Measurements from ENCODE around the gene GRIP1.

The GRIP1 gene

DNA sequence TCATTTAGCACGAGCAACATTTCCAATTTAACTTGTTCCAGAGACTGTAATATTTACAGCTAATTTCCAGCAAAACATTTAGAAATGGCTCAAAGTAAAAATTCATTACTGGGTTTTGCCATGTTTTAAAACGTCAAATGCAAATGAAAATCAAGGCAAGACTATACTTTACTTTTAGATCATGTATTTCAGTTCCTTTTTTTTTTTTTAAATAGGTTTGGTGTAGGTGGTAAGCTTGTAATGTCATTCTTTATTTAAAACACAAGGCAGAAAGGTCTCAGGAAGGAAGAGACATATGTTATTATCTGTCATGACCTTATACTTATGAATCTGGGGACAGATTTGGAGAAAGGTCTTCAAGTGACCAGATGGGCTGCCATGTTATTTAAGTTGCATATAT, 54.1 kb downstream of the GRIP1 start:
- TF ChIP-seq, protein P1, sequence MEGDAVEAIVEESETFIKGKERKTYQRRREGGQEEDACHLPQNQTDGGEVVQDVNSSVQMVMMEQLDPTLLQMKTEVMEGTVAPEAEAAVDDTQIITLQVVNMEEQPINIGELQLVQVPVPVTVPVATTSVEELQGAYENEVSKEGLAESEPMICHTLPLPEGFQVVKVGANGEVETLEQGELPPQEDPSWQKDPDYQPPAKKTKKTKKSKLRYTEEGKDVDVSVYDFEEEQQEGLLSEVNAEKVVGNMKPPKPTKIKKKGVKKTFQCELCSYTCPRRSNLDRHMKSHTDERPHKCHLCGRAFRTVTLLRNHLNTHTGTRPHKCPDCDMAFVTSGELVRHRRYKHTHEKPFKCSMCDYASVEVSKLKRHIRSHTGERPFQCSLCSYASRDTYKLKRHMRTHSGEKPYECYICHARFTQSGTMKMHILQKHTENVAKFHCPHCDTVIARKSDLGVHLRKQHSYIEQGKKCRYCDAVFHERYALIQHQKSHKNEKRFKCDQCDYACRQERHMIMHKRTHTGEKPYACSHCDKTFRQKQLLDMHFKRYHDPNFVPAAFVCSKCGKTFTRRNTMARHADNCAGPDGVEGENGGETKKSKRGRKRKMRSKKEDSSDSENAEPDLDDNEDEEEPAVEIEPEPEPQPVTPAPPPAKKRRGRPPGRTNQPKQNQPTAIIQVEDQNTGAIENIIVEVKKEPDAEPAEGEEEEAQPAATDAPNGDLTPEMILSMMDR (IDR thresholded peaks at IDR 0.05), result no peak

DNA sequence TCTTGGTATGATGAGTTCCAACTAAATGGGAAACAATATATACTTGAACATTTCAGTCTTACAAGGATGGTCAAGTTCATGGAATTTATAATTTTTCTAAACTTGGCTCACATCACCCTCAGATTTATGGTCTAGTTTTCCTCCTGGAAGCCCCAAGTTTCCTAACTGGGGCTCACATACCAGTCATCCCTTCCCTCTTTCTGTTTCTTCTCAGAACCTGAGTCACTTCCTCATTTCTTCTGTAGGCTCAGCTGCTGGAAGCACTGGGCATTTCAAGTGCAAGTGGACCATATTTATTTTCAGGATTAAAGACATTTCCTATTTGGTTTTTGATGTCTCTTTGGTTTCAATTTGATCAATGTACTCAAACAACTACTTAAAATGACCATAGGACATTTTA, 55.4 kb downstream of the GRIP1 start:
- TF ChIP-seq, protein P1 (IDR thresholded peaks at IDR 0.05), result no peak

DNA sequence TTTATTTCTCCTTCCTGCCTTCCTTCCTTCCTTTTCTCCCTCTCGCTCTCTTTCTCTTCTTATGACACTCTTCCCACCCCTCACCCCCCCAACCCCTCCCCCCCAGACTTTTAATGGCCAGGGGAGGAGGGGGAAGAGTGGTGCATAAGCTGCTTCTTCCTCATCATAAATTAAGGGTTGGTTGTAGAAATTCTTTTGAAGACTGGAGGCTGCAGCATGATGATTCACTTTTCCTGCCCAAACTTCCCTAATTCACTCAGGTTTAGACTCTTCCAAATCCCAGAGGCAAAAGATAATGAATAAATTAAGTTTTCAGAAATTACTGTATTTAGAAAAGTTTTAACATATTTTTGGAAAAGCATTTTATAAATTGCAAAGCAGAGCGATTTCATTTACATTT, 58.2 kb downstream of the GRIP1 start:
- TF ChIP-seq, protein P1 (IDR thresholded peaks at IDR 0.05), result no peak

DNA sequence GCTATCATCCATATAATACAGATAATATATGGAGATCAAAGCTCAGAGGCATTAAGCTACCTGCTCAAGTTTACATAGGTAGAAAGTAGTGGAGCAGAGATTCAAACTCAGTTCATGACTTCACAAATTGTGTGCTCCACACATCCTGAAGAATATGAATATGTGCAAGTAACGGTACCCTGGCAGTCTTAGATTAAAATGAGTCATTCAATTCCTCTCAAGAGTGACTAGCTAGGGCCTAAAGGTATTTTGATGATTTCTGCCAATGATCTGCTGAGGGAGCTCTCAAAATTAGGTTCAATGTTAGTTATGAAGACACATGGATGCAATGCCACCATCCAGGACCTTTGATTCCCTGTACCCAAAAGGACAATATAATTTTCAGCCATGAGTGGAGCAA, 58.9 kb downstream of the GRIP1 start:
- TF ChIP-seq, protein P1 (IDR thresholded peaks at IDR 0.05), result no peak

DNA sequence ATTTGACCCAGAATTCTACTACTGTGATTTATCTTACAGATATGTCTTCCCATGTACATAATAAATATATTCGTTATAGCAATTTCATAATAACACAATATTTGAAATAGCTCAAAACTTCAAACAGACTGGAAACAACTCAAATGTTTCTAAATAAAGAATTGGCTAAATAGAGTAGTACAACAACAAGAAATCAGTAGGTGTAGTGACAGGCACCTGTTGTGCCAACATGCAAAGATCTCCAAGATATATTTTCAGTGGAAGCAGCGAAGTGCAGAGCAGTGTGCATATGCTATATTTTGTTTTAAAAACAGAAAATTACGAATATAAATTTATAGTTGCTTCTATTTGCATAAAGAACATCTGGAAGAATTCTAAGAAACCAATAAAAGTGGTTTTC, 60.9 kb downstream of the GRIP1 start:
- TF ChIP-seq, protein P1 (IDR thresholded peaks at IDR 0.05), result no peak

DNA sequence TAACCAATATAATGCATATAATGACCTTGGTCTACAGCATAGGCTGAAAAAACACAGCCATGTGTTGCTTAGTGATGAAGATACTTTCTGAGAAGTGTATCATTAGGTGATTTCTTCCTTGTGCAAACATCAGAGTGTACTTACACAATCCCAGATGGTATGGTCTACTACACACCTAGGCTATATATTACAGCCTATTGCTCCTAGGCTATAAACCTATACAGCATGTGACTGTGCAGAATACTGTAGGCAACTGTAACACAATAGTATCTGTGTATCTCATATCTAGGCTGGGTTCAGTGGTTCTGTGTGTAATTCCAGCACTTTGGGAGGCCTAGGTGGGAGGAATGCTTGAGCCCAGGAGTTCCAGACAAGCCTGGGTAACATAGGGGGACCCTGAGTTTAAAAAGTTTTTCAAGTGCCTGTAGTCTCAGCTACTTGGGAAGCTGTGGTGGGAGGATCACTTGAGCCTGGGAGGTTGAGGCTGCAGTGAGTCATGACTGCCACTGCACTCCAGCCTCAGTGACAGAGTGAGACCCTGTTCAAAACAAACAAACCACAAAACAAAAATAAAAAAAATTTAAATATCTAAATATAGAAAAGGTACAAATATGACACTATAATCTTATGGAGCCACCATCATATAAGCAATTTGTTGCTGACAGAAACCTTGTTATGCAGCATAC, 66.6 kb downstream of the GRIP1 start:
- TF ChIP-seq, protein P1 (IDR thresholded peaks at IDR 0.05), result no peak

DNA sequence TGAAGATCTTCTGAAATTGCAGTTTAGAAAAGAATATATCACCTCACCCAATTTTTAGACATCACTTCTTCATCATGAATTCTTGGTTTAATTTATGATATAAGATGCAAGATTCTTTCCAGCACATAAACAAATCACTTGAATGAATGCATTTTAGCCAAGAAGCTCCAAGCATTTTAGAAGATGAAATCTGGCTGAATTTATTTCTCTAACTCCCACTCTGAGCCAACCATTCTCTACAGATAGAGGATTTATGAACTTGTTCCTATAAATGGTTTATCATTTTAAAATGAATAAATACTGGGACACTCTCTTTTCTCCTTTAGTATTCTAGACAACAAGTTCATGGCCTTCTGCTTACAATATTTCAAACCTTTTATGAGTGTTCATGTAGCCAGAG, 71.7 kb downstream of the GRIP1 start:
- TF ChIP-seq, protein P1 (IDR thresholded peaks at IDR 0.05), result no peak

DNA sequence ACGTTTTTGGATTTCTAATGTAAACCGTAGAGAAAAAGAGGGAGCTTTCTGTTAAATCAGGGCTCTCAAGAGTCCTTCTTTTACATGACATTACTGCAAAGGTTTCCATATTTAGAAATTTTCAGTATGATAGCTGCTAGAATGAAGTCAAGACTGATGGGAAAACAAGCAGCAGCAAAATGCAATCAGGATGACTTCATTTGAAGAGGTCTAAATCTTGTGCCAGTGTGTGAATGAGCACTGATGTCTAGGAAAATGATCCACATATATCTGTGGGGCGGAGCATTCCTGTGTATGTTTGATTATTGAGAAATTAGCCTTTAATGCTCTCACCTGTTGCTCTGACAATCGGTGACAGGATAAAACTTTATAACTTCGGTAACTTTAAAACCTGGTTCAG, 73.6 kb downstream of the GRIP1 start:
- TF ChIP-seq, protein P1 (IDR thresholded peaks at IDR 0.05), result no peak

All from LNCAP (cell line).